AG04449 (cell line): ENCODE data around the gene WNK1.

ENCODE experiments used
- CTCF ChIA-PET: fragments of 350-600 bp; formaldehyde crosslinking; extraction: SDS; loops from one replicate; lab custom pipeline; 2021; ENCODE audit warnings: antibody characterized with exemption; lab: Yijun Ruan, JAX
- POLR2A ChIA-PET: fragments of 400-600, 350-600 bp; formaldehyde crosslinking; extraction: SDS; loops from one replicate; lab custom pipeline; 2020; ENCODE audit warnings: antibody characterized with exemption, inconsistent platforms; lab: Yijun Ruan, JAX
- DNase-seq: peaks from one replicate; pipeline ENCODE4 v3.0.0-alpha.2; 2010; ENCODE audit warnings: low read depth, low spot score
- H3K4me3 ChIP-seq: 2 replicates; pipeline ENCODE4 v1.5.1; 2011; ENCODE audit warnings: low read depth, mild to moderate bottlenecking, control low read depth, low read length
- CTCF ChIP-seq: IDR thresholded peaks from one replicate; pipeline ENCODE4 v1.5.1; 2011; ENCODE audit warnings: mild to moderate bottlenecking, moderate library complexity, low read length, control low read depth, inconsistent platforms; ENCODE audit not compliant: insufficient read depth; ENCODE audit errors: missing control alignments

Gene WNK1

DNA sequence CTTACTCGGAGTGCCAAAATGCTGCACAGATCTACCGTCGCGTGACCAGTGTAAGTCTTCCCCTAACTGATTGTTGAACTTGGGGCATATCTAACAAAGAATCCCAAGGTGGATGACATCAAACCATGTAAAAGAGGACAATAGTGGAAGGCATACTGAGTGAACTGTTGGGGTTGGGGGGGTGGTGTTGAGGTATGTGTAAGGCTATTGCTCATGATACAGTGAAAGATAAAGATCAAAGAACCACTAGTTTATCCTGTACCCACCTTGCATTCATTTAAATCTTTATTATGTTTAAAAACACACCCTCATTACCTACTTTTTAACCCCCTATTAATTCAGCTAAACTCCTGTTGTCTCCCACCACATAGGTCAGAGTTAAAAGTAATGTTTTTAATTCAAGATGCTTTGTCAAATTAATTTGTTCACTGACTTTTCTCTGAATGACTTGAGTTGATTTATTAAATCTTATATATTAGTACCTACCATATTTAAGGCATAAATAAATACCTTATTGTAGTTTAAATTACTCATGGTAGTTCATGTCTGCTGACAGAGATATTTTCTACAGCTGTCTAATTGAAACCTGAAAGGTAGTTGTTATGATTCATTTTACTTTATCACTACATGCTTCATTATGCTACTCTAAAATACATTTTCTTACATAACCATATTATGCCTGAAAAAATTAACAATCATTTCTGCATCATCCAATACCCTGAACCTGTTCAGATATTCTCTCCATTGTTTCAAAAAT, 77.9 kb downstream of the WNK1 start:
- no peak for TF ChIP-seq CTCF
- POLR2A ChIA-PET, result no interaction called here
- no peak for DNase-seq
- H3K4me3 ChIP-seq, result no peak overlapping the region
- CTCF ChIA-PET, result interaction anchor here (2.6 kb wide), 1 partner anchor 16 kb away, joined by 13 read pairs; no protein-coding TSS in a partner anchor

- POLR2A ChIA-PET, result no interaction called here
- CTCF ChIA-PET, result interaction anchor here (1.0 kb wide), 1 partner anchor 21 kb away, joined by 5 read pairs; no protein-coding TSS in a partner anchor
- TF ChIP-seq CTCF, result no peak
- H3K4me3 ChIP-seq, result no peak overlapping the region
- DNase-seq, result no peak
Observed at GRCh38 chr12:835754-836518, 83.6 kb downstream of the WNK1 start.

- POLR2A ChIA-PET, result no interaction called here
- no peak for DNase-seq
- no peak overlapping the region for H3K4me3 ChIP-seq
- CTCF ChIA-PET, result no interaction called here
- no peak for TF ChIP-seq CTCF
Observed at GRCh38 chr12:836952-837351, 84.6 kb downstream of the WNK1 start.

- ChIA-PET CTCF (interaction anchor here (0.9 kb wide), 1 partner anchor 23 kb away, joined by 4 read pairs; no protein-coding TSS in a partner anchor), POLR2A (no interaction called here)
- DNase-seq, result no peak
- no peak overlapping the region for H3K4me3 ChIP-seq
- TF ChIP-seq CTCF, result no peak
Observed at GRCh38 chr12:837548-837947, 85.2 kb downstream of the WNK1 start.

GRCh38 chr12:843609-844008, 91.2 kb downstream of the WNK1 start:
- peak; percentile 29 for DNase-seq
- no peak for TF ChIP-seq CTCF
- ChIA-PET CTCF (interaction anchor here (5.0 to 5.9 kb wide), 2 partner anchors 27 kb away, joined by 35 to 37 read pairs; no protein-coding TSS in a partner anchor), POLR2A (no interaction called here)
- H3K4me3 ChIP-seq, result no peak overlapping the region

DNA sequence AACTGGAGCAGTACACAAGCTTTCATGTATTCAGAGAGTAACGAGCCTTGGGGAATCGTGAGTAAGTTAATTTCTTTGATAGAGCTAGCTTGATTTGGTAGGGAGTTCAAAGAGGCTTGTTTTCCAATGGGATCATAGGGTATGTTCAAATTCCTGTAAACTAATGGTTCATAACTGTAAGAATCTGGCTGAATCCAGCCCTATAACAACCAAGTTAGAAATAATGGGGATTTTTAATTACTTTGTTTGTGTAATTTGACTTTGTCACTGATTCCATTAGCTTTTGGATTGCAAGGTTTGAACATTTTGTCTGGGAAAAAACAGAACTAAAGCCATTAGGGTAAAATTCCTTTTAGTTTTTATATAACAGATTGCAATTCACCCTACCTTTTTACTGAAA, 94.0 kb downstream of the WNK1 start:
- ChIA-PET CTCF (interaction anchor here (1.0 to 5.9 kb wide), 5 partner anchors 13 to 103 kb away, joined by 3 to 35 read pairs (median 3); partner anchors contain the start of gene RAD52), POLR2A (no interaction called here)
- no peak for TF ChIP-seq CTCF
- DNase-seq, result no peak
- H3K4me3 ChIP-seq, result no peak overlapping the region
